HEK293T (cell line): Measurements from ENCODE around the gene CIT.

ENCODE experiments used
- BHLHE40 ChIP-seq: fragments of 450-650 bp; IDR thresholded peaks from 2 replicates; pipeline ENCODE4 v1.6.1; 2016; ENCODE audit warnings: mild to moderate bottlenecking, moderate library complexity, borderline replicate concordance
- CTBP1 ChIP-seq: fragments of 450-650 bp; IDR thresholded peaks from 2 replicates; pipeline ENCODE4 v1.6.1; 2016; ENCODE audit warnings: borderline replicate concordance
- FOXA1 ChIP-seq: fragments of 450-650 bp; IDR thresholded peaks from 2 replicates; pipeline ENCODE4 v1.6.1; 2016; ENCODE audit warnings: mild to moderate bottlenecking
- FOXM1 ChIP-seq: fragments of 450-650 bp; IDR thresholded peaks from 2 replicates; pipeline ENCODE4 v1.6.1; 2017; ENCODE audit warnings: mild to moderate bottlenecking, borderline replicate concordance
- L3MBTL2 ChIP-seq: fragments of 450-650 bp; conservative IDR thresholded peaks from 2 replicates; pipeline ENCODE4 v1.6.1; 2016; ENCODE audit warnings: mild to moderate bottlenecking
- LEF1 ChIP-seq: fragments of 450-650 bp; IDR thresholded peaks from 2 replicates; pipeline ENCODE4 v1.6.1; 2017; ENCODE audit warnings: mild to moderate bottlenecking, borderline replicate concordance
- NFRKB ChIP-seq: fragments of 450-650 bp; IDR thresholded peaks from 2 replicates; pipeline ENCODE4 v1.6.1; 2016; ENCODE audit warnings: mild to moderate bottlenecking, moderate library complexity
- PKNOX1 ChIP-seq: fragments of 450-650 bp; IDR thresholded peaks from 2 replicates; pipeline ENCODE4 v1.6.1; 2016
- SP1 ChIP-seq: fragments of 450-650 bp; IDR thresholded peaks from 2 replicates; pipeline ENCODE4 v1.6.1; 2017
- SUZ12 ChIP-seq: fragments of 450-650 bp; IDR thresholded peaks from 2 replicates; pipeline ENCODE4 v1.6.1; 2016; ENCODE audit warnings: mild to moderate bottlenecking
- TARDBP ChIP-seq: fragments of 450-650 bp; IDR thresholded peaks from 2 replicates; pipeline ENCODE4 v1.6.1; 2016
- ZNF384 ChIP-seq: fragments of 450-650 bp; IDR thresholded peaks from 2 replicates; pipeline ENCODE4 v1.6.1; 2016

GRCh38 chr12:119684711-119685369, 192.3 kb downstream of the CIT start:
- TF ChIP-seq SP1, result no peak
- TF ChIP-seq BHLHE40, result no peak
- TF ChIP-seq NFRKB, result no peak
- TF ChIP-seq FOXA1, result no peak
- TF ChIP-seq ZNF384, result no peak
- TF ChIP-seq LEF1, result no peak
- no peak for TF ChIP-seq TARDBP
- TF ChIP-seq CTBP1, result no peak
- TF ChIP-seq FOXM1, result no peak
- TF ChIP-seq PKNOX1, result no peak
- no peak for TF ChIP-seq SUZ12
- no peak for TF ChIP-seq L3MBTL2
